GM12801 (cell line): ENCODE data around the gene GPR137.

Experiments used
- CTCF ChIP-seq: IDR thresholded peaks from one replicate; pipeline ENCODE4 v1.5.1; 2011; ENCODE audit warnings: control low read depth; ENCODE audit not compliant: insufficient read length; ENCODE audit errors: extremely low read depth

The GPR137 gene

DNA sequence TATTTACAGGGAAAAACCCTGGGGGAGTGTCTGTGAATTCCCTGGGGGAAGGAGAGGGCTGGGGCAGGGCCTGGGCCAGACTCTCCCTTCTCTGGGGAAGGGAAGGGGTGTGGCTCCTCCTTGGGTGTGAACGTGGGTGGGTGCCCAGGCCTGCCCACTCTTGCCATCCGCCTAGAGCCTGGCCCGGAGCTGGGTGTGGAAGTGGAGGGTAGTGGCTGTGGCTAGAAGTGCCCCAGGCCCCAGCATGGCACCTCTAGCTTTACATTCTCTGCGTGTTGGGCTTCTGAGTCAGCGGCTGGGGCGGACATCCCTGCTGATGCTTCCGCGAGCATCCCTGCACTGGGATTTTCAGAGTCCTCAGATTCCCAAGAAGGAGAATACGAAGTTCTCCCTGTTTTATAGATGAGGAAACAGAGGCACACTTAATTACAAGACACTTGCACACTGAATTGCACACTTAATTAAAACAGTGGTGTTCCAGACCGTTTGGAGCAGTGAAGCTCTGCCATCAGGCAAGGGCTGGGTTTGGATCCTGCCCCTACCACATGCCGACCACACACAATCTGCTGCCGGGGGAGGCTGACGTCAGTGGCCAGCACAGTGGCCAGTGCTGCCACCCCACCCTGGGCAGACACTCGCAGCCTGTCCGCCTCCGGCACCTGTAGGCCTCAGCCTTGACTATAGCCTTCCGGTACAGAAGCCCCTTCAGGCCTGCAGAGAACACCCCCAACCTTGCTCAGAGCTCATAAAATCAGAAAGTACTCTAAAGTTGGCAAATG lies 8.8 kb upstream of the GPR137 start:
- no peak for TF ChIP-seq CTCF

- no peak for TF ChIP-seq CTCF
Measured at GRCh38 chr11:64278576-64279190, 7.0 kb upstream of the GPR137 start.

DNA sequence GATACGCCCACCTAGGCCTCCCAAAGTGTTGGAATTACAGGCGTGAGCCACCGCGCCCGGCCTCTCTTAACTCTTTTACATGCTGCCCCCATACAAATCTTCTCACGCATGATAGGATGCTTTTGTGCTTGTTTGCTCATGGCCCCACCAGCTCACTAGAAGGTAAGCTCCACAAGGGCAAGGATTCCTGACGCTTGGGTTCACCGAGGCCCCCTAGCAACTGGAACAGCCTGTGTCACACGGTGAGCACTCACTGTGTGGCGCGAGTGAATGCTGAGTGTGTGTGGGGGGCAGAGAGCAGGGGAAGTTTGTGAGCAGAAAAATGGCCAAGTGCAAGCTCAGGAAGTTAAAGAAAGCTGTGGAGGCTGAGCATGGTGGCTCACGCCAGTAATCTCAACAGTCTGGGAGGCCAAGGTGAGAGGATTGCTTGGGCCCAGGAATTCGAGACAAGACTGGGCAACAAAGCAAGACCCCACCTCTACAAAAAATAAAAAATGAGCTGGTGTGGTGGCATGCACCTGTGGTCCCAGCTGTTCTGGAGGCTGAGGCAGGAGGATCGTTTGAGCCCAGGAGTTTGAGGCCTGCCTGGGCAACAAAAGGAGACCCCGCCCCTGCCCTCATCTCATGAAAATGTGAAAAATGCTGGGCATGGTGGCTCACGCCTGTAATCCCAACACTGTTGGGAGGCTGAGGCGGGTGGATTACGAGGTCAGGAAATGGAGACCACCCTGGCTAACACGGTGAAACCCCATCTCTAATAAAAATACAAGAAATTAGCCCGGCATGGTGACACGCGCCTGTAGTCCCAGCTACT lies 3.5 kb upstream of the GPR137 start:
- no peak for TF ChIP-seq CTCF

- TF ChIP-seq CTCF: no peak
Measured at GRCh38 chr11:64283092-64283491, 2.6 kb upstream of the GPR137 start.

- no peak for TF ChIP-seq CTCF
Measured at GRCh38 chr11:64284048-64284961, 1.3 kb upstream of the GPR137 start, which contains the start of gene BAD. Gene BAD (minus strand): TSS chr11:64284665. CDS start chr11:64284368, 297 bp downstream.

- no peak for TF ChIP-seq CTCF
Measured at GRCh38 chr11:64285885-64286800, 495 bp downstream of the GPR137 start.
